ENCODE data around the gene PHACTR3. TPM values are rescaled to one million over a fixed set of nuclear protein-coding genes. Genes with fewer than 3 reads are reported as not detected.

PHACTR3 gene
- total and polyA plus RNA-seq, 2 experiments from 2014 or later, result 0.45 to 0.61 TPM

DNA sequence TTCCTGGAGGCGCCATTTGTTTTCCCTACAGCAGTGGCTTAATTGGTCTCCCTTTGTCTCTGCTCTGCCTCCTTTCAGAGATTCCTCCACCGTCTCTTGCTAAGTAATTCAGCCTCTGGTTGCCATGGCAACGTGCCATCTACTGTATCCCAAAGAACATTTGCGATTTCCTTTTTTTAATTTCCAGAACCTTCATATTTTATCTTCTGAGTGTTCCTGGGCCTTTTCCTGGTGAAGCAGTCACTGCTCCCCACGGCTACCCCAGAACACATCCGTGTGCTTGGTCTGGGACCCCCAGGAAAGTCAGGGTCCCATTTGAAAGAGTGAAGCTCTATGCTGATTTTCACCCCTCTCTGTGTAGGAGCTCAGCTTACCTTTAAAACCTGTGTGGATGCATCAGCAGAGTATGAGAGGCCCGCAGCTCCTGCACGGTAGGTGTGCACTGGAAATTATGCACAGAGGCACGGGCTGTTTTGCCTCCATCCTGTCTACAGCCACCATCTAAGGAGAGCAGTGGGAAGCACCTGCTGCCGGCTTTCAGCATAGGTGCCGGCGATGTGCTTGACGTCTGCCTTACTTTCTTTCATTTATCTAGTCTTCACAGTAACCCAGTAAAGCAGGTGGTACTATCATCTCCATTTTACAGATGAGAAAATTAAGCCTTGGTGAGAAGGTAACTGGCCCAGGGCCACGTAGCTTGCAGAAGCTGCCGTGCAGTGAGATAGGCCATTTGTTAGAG lies 206.3 kb downstream of the PHACTR3 start:
- peaks cover 3% of the 10 kb centered on the region; the same call in 2 of the 3 replicates for H3K4me1 Mint-ChIP-seq
- Histone ChIP-seq H3K4me2 (no peak overlapping the region), H2AFZ (no peak overlapping the region), H4K20me1 (replicated peaks; ENCODE audit: insufficient read depth) (no peaks in the 10 kb centered on the region), H3K9me2 (ENCODE audit: insufficient read depth) (no peaks in the 10 kb centered on the region), H3K36me3 (ENCODE audit: insufficient read depth) (no peaks in the 10 kb centered on the region), H3K79me2 (replicated peaks; ENCODE audit: insufficient read depth) (no peaks in the 10 kb centered on the region), H3F3A (replicated peaks; ENCODE audit: low read depth) (no peaks in the 10 kb centered on the region), H3K27me3 (ENCODE audit: insufficient read depth) (no peaks in the 10 kb centered on the region), H3K4me3 (no peak overlapping the region), H3K4me1 (ENCODE audit: insufficient read depth) (no peaks in the 10 kb centered on the region), H3K27ac (ENCODE audit: low read depth) (no peak overlapping the region)
- H3K27ac Mint-ChIP-seq, result no peak overlapping the region
- H3K4me3 Mint-ChIP-seq, result no peak overlapping the region
- peak; percentile 32; the same call in 1 of the 3 replicates for ATAC-seq
- no peaks in the 10 kb centered on the region for H3K36me3 Mint-ChIP-seq (ENCODE audit: low read depth)
- no peaks in the 10 kb centered on the region for H3K9me3 Mint-ChIP-seq
- peaks cover 13% of the 10 kb centered on the region for H3K27me3 Mint-ChIP-seq (ENCODE audit: insufficient read depth, low read depth, poor library complexity)
- TF ChIP-seq JUNB (IDR thresholded peaks at IDR 0.05; ENCODE audit: unreplicated experiment) (no peak), REST (IDR thresholded peaks at IDR 0.05; ENCODE audit: unreplicated experiment) (no peak), EZH2 (IDR thresholded peaks at IDR 0.05; ENCODE audit: low read depth, unreplicated experiment) (no peak), EZH2phosphoT487 (IDR thresholded peaks at IDR 0.05; ENCODE audit: unreplicated experiment) (no peak), NANOG (IDR thresholded peaks at IDR 0.05; ENCODE audit: borderline replicate concordance) (no peak), ZNF331 (CRISPR knock-in tag; IDR thresholded peaks at IDR 0.05; ENCODE audit: low read depth) (no peak), STAT1 (IDR thresholded peaks at IDR 0.05; ENCODE audit: unreplicated experiment) (no peak), ETS1 (IDR thresholded peaks at IDR 0.05) (no peak), POLR2AphosphoS5 (IDR thresholded peaks at IDR 0.05; ENCODE audit: low read depth) (no peak), CREB1 (CRISPR knock-in tag; IDR thresholded peaks at IDR 0.05; ENCODE audit: low read depth) (no peak)
- TF ChIP-seq, protein P1, sequence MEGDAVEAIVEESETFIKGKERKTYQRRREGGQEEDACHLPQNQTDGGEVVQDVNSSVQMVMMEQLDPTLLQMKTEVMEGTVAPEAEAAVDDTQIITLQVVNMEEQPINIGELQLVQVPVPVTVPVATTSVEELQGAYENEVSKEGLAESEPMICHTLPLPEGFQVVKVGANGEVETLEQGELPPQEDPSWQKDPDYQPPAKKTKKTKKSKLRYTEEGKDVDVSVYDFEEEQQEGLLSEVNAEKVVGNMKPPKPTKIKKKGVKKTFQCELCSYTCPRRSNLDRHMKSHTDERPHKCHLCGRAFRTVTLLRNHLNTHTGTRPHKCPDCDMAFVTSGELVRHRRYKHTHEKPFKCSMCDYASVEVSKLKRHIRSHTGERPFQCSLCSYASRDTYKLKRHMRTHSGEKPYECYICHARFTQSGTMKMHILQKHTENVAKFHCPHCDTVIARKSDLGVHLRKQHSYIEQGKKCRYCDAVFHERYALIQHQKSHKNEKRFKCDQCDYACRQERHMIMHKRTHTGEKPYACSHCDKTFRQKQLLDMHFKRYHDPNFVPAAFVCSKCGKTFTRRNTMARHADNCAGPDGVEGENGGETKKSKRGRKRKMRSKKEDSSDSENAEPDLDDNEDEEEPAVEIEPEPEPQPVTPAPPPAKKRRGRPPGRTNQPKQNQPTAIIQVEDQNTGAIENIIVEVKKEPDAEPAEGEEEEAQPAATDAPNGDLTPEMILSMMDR (conservative IDR thresholded peaks at IDR 0.05; ENCODE audit: low read depth in 2 of 2), result no peak
- peak; percentile 59 for DNase-seq (ENCODE audit: low spot score)
